Activated gamma-delta T cell (primary cell): Measurements from ENCODE around the gene CD247.

Experiments used
- DNase-seq: peaks from one replicate; lab custom pipeline; 2025; lab: John Stamatoyannopoulos, UW

The CD247 gene

DNA sequence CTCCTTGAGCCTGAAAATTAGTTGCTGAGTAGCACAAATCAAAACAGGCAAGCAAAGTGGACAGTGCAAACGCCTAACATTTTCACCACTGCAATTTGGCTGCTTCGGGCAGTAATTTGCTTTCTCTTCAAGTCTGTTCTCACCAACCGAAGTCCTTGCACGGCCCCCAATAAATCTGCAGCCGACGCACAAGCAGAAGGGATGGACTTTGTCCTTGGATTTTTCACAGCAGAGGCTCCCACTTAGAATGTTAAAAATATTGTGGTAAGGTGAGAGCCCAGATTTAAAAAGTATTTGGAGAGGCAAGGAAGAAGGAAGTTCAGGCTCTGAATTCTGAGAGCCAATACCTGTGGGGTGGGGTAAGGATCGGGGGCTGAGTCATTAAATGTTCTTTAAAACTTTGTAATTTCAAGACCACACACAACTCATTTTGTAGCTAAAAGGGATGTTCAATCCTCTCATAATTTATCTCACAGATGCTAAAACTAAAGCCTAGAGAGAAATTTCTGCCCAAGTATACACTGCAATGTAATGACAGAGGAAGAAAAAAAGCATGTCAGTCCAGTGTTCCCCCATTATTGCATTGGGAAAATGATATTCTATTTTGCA lies 6.2 kb downstream of the CD247 start:
- no peak for DNase-seq

DNA sequence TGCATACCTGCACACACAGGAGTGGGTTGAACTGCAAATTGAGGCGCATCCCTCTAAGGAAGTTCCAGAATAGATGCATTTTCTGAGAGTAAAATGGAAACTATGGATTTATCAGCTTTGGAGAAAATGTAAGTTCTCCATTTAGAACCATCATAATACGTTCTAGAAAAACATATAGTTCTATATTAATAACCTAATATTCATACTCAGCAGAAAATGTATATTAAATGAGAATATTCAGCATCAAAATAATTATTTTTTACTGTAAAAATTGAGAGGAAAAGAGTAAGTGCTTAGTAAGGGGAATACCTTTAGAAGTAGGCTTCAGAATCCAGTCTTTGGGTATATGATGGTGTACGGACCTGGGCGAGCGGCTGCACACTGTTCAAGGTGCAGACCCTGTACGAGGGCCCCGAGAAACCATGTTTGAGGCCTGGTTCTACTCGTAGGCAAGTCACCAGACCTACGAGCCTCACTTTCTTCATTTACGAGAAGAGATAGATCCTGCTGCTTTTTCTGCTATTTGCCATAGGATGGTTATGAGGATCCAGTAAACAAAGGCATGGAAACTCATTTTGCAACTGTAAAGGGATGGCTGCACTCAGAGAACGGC lies 6.8 kb downstream of the CD247 start:
- no peak for DNase-seq

DNA sequence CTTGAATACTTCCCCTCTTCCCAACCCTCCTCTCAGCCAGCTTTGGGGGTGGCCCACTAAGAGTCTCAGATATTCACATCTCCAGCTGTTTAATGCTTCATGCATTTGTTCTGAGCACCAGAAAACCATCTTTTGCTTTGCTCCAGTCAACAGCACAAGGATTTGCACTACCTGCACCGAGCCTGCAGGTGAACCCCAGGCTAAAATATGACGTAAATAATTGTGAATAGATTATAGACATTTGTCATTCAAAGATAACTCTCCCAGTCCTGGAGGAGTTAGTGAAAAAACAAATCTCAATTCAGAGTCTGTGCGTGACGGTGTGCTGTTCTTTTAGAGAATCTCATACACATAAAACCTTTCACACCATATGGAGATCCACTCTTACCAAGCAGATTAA lies 7.4 kb downstream of the CD247 start:
- no peak for DNase-seq

DNA sequence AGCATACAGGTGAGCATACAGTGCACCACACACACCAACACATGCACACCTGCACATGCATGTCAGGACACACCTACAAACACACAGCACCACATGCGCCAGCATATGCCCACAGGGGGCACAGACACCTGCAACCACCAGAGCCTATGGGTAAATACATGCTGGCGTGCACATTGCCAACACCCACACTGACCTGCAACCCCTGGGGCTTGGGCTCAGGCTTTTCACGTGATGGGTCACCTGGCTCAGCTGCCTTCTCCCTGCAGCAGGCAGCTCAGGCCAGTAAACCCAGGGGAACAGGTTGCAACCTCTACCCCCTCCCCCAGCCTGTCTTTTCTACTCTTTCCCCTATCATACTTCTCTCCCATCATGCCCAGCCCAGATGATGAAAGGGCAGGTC lies 8.1 kb downstream of the CD247 start:
- no peak for DNase-seq

DNA sequence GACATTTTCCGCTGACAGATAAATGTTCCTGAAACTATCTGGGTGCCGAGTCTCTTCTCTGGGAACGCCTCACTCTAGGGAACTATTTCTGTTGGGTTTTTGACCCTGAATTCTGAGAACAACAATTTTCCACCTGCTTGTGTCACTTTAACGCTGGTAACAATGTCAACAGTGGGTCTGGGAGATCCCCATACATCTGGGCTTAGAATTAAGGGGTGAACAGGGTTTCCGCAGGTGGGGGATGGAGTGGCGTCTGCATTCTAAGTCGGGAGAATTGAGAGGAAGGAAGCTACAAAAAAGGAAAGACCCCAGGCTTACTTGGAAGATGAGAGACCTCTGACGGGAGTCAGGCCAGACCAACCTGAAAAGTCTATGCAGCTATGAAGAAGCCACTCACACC lies 8.7 kb downstream of the CD247 start:
- DNase-seq = no peak

DNA sequence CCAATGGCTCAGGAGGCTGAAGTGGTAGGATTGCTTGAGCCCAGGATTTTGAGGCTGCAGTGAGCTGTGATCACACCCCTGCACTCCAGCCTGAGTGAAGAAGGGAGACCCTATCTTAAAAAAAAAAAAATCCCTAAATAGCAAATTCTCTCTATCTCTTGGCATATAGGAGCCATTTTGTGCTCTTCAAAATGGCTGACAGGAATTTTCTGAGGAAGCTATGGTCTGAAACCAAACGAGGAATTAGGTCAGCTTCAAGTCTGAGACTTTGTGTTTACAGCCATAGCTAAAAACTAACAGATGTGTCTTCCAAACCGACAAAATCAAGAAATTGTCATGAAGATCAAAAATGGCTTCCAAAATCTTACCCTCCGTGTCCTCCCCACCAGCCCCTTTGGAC lies 10.6 kb downstream of the CD247 start:
- DNase-seq = no peak

DNA sequence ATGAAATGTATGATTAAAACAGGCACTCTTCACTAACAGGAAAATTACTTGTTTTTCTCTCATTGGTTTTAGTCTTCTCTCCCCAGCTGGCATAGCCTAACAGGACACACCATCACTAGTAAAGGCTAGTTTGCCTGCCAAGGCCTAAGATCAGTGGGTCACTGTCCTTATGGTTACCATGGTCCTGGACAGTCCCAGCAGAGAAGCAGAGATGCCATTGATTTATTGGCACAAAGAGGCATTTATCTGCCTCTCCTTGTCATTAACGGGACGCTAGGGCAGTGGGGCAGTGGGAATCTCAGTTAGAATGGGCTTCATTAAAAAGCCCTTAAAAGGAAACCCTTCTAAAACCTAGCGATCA lies 13.9 kb downstream of the CD247 start:
- DNase-seq = no peak

DNA sequence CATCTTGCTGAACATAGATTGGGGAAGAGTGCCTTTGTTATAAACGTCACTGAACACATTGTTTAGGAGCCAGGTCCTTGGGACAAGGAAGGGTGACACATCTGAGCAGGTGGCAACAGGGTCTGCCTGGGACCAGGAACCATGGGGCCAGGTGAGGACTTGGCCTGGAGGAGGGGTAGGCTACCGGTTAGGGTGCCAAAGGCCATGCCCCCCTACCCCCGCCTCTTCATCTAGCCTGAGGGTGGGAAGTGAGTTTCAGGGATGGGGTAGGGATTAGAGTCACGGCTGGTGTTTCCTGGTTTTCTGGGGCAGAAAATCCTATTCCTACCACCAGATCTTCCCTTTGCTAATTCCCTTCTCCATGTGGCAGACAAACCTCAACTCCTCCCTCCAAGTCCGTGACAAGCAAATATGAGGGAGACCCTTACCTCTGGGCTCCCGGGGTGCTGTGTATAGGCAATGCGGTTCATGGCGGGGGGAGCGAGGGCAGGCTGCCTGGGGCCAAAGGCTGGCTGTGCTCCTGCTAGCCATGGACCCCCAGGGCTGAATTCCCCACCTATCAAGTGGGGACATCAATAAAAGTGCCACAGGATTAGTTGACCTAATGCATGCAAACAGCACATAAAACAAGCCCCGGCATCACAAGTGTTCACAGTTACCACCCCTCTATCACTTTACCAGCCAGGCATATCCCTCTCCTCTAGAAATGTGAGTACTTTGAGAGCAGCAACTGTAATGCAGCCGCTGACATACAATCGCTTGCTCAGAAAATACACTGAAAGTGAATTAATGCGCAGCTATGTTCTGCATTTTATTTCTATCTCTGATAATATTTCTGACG lies 14.5 kb downstream of the CD247 start:
- DNase-seq = no peak

DNA sequence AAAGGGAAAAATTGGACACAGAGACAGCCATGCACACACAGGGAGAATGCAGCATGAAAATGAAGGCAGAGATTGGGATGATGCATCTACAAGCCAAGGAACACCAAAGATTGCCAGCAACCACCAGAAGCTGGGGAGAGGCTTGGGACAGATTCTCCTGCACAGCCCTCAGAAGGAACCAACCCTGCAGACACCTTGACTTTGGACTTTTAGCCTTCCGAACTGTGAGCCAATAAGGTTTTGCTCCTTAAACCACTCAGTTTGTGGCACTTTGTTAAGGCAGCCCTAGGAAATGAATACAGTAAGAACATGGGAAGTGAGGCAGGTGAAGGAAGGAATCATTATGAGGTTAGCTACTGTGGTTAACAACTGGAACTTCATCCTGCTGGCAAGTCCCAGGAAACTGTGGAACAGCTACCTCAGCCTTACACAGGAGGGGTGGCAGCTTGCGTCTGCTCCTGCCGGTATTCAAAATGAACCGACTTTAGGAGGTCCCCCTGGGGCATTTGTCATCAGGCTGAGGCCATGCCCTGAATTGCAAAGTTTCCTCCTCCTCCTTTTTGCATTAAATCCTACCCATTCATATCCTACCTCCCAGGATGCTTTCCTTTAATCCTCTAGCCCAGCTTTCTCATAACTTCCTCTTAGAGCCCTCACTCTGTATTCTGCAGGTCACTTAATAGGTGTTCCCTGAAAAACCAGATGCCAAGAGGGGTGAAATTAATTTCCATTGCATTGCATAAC lies 15.4 kb downstream of the CD247 start:
- DNase-seq = no peak

DNA sequence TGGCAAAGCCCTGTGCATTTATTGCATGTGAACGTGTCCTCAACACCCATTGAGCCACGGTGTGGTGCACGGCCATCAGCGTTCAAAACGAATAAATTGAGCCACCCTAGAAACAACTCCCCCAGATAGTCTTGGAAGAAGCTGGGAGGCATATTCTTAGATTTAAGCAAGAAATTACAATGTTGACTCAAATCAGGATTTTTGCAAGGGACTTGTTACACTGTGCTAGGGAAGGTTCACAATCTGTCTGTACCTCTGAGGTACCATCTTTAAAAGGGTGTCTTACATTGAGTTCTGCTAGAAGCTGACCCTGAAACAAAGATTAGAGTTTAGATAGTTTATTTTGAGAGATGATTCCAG lies 16.2 kb downstream of the CD247 start:
- no peak for DNase-seq

DNA sequence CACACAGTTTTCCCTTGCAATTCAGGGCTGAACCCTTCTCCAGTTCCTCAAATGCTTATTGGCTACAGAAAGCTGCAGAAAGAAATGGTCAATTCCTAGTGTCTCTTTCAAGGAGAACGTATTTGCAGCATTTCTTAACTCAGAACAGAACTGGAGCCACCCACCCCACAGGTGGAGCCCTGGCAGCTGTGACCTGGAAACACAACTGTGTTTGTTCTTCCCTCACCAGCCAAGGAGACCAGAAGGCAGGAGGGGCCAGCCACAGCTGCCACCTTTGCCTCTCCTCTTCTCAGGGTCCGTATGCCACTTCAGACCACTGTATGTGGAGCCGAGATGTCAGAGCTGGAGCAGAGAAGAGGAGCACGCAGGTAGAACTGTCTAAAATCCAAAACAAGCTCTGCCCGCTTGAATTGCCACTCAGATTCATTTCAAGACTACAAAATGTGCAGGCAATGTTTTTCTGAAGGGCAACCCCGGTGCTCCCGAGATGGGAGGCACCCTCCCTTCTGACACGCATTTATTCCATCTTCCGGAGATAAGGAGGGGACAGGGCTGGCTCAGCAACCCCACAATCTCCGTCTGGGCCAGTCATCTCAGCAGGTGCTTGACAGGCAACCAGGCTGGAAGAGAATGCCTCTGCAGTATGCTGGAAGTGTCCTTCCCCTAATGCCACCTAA lies 16.7 kb downstream of the CD247 start:
- no peak for DNase-seq

DNA sequence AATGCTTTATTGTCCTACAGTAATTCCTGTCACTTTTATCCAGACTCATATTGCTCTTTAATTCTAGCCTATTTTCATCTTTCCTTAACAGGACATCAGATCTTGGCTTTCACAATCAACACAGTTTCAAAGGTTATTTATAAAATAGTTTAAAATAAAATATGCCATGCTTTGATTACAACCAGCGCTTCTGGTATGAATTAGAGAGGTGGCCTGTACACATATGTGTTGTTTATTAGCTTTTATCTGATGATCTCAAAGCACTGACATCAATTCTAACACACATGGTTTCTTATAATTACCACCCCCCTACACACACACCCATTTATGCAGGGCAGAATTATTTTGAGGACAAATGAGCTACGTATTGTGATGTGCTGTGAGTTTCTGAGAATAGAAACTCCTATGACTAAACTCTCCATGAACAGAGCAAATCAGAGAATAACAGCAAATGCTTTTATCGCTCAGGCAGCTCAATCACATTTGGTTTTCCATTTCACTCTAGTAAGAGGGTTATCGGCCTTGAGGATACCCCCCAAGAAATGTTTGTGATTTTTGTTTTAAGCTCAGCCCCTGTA lies 18.0 kb downstream of the CD247 start:
- DNase-seq = no peak

DNA sequence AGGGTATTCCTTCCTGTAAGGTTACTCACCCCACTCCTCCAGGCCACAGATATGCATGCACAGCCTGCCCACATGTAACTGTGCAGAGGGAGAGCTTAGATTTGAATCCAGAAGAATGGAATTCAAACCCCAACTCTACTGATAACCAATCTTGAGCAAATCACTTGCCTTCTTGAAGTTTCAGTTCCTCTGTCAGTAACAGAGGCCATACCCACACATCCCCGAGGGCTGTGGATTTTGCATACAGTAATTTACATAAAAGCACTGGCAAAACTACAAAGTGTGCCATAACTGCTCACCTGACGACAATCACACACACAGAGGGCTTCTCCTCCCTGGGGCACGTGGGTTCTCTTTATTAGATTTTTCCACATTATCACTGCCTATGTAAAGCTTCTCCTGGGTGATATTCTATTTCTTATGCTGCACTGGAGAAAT lies 18.6 kb downstream of the CD247 start:
- no peak for DNase-seq

DNA sequence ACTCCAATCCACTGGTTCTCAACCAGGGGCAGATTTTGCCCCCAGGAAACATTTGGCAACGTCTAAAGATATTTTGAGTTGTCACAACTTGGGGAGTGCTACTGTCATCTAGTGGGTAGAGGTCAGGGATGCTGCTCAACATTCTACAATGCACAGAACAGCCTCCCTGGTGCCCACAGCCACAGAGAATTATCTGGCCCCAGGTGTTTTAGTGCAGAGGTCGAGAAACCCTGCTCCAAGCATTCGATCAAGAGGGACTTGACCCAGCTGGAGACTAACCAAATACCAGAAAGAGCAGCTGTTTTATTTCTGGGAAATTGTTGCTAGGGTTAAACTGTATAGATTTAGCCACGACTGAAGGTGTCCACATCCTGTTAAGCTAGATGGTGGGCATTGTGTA lies 19.2 kb downstream of the CD247 start:
- DNase-seq = no peak

DNA sequence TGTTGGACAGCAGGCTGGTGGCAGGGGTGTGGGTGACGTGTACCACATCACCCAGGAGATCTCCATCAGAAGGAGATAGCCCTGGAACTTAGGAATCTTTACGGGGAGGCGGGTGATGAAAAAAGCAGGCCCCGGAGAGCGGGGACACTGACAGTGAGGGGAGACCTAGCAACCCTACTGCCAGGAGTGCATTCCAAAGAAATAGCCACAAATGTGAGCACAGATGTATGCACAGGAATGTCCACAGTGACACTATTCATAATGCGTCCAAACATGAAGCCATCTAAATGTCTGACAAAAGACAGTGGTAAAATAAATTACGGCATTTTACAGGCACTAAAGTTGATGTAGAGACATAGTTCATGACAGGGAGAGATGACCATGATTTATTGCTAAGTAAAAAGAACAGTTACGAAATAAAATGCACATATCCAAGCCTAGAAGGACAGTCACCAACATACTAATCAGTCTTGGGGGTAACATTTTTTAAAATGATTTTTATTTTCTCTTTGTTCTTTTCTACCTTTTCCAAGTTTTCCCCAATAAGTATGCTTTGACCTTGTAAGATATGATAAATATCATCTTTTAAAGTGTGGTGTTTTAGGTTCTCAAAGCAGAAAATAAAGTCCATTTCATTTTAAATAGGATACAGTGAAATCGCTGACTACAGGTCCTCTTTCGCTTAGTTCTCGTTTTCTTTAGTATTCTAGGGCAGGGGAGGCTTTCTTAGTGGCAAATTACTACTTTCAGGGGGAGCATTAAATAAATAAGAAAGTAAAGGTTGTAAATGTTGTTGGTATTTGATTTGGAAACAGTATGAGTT lies 21.3 kb downstream of the CD247 start:
- no peak for DNase-seq

DNA sequence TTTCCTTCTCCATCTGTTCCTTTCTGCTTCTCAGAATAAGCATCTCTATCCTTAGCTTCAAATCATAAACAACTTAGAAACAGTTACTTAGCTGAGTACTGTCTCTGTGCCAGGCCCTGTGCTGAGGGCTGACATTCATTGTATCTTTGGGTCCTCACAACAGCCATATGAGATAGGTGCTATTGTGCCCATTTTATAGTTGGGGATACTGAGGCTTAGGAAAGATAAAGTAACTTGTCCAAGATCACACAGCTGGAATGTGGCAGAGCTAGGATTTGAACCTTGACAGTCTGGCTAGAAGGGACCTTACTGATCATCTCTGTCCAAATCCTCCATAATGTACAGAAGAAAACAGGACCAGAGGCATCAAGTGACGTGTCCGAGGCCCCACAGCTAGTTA lies 25.0 kb downstream of the CD247 start:
- DNase-seq = no peak

DNA sequence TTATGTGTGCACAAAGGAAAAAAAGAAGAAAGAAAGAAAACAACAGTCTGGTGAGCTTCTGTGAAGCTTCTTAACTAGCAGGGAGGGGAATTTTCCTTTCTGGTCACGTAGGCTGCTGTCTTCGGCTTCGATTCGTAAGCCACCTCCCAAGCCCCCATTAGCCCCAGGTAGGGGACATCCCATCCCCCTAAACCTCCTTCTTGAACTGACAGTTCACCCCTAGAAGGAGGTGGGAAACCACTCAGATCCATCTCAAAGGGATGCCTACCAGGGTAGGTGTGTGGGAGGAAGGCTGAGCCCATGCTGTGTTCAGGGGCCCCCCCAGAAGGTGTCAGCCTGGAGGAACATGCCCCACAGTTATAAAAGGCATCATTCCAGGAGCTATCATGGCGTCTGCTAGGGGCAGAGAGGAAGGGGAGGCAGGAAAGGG lies 25.8 kb downstream of the CD247 start:
- DNase-seq = no peak

DNA sequence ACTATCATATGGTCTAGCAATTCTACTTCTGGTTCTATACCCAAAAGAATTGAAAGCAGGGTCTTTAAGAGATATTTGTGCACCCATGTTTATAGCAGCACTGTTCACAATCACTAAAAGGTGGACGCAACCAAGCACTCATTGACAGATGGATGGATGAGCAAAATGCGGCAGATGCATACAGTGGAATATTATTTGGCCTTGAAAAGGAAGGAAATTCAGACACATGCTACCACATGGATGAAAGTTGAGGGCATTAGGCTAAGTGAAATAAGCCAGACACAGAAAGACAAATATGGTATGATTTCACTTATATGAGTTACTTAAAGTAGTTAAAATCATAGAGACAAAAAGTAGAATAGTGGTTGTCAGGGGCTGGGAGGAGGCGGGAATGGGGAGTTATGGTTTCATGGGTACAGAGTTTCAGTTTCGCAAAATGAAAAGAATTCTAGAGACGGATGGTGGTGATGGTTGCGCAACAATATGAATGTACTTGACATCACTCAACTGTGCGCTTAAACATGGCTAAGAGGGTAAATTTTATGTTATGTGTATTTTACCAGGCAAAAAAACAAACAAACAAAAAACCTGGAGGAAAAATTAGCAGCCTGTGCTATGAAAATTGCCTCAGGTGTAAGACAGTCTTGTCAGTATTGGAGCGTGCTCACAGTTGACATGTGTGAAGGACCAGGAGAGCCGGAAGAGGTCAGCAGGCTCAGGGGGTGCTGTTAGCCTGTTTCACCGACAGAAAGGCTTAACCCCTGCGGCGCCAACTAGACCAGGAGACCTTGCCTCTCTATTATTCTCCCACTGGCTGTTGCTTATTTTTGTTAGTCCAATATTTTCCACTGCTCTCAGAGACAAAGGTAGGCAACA lies 26.5 kb downstream of the CD247 start:
- no peak for DNase-seq

DNA sequence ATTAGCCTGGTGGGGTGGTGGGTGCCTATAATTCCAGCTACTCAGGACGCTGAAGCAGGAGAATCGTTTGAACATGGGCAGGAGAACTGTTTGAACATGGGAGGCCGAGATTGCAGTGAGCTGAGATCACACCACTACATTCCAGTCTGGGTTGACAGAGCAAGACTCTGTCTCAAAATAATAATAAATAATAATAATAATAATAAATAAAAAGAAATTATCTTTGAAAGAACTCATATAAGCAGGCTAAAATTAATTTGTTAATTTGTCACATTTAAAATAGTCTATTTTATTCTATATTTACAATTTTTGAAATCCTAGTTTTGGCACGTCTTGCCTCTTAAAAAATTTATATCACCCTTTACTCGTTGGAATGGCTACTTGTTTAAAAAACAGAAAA lies 27.6 kb downstream of the CD247 start:
- DNase-seq = no peak
